Measurements from ENCODE around the gene TMPRSS5.

TMPRSS5 gene

GRCh38 chr11:113689768-113690618 is 16.1 kb downstream of the TMPRSS5 start:
- no peak overlapping the region for H3K4me3 ChIP-seq (ENCODE audit: low read depth, low read length)
- no peak for TF ChIP-seq CTCF (IDR thresholded peaks at IDR 0.05; ENCODE audit: borderline replicate concordance, insufficient read depth, low read depth, low read length)

GRCh38 chr11:113685654-113686359 is 20.3 kb downstream of the TMPRSS5 start:
- TF ChIP-seq CTCF (IDR thresholded peaks at IDR 0.05; ENCODE audit: borderline replicate concordance, insufficient read depth, low read depth, low read length): no peak
- H3K4me3 ChIP-seq (ENCODE audit: low read depth, low read length): no peak overlapping the region

- no peak for TF ChIP-seq CTCF (IDR thresholded peaks at IDR 0.05; ENCODE audit: borderline replicate concordance, insufficient read depth, low read depth, low read length)
- no peak overlapping the region for H3K4me3 ChIP-seq (ENCODE audit: low read depth, low read length)
Observed at GRCh38 chr11:113684496-113684895, 21.6 kb downstream of the TMPRSS5 start.

GRCh38 chr11:113683481-113684046 is 22.5 kb downstream of the TMPRSS5 start:
- TF ChIP-seq CTCF (IDR thresholded peaks at IDR 0.05; ENCODE audit: borderline replicate concordance, insufficient read depth, low read depth, low read length): no peak

GRCh38 chr11:113681711-113682413 is 24.2 kb downstream of the TMPRSS5 start:
- no peak for TF ChIP-seq CTCF (IDR thresholded peaks at IDR 0.05; ENCODE audit: borderline replicate concordance, insufficient read depth, low read depth, low read length)
- H3K4me3 ChIP-seq (ENCODE audit: low read depth, low read length): no peak overlapping the region

More at GRCh38 chr11:113683481-113684046, 22.5 kb downstream of the TMPRSS5 start:
- no peak overlapping the region for H3K4me3 ChIP-seq (ENCODE audit: low read depth, low read length)

- no peak overlapping the region for H3K4me3 ChIP-seq (ENCODE audit: low read depth, low read length)
- TF ChIP-seq CTCF (IDR thresholded peaks at IDR 0.05; ENCODE audit: borderline replicate concordance, insufficient read depth, low read depth, low read length): no peak
Observed at GRCh38 chr11:113681282-113681681, 24.8 kb downstream of the TMPRSS5 start.

All from GM12875 (cell line).